GM12873 (cell line): Measurements from ENCODE around the gene SBF1.

Source experiments
- TF ChIP-seq, protein P1 (sequence below): IDR thresholded peaks from 2 replicates; pipeline ENCODE4 v1.5.1; 2012; ENCODE audit warnings: low read depth, mild to moderate bottlenecking, moderate library complexity, low read length, control low read depth; ENCODE audit not compliant: insufficient read depth; ENCODE audit errors: missing control alignments

SBF1 gene

DNA sequence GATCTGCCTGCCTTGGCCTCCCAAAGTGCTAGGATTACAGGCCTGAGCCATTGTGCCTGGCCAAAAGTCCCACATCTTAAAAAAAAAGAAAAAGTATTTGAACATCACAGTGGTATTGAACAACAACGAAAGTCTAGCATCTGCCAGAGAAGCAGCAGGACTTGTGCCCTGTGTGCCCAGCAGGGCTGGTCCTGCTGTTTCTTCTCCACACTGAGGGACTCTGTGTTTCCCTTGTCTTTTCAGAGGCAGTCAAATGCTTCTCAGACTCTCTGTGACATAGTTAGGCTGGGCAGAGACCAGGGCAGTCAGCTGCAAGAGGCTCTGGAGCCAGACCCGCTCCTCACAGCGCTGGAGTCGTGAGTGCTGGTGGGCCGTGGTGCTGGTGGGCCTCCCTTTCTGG, 56.2 kb downstream of the SBF1 start:
- TF ChIP-seq, protein P1, sequence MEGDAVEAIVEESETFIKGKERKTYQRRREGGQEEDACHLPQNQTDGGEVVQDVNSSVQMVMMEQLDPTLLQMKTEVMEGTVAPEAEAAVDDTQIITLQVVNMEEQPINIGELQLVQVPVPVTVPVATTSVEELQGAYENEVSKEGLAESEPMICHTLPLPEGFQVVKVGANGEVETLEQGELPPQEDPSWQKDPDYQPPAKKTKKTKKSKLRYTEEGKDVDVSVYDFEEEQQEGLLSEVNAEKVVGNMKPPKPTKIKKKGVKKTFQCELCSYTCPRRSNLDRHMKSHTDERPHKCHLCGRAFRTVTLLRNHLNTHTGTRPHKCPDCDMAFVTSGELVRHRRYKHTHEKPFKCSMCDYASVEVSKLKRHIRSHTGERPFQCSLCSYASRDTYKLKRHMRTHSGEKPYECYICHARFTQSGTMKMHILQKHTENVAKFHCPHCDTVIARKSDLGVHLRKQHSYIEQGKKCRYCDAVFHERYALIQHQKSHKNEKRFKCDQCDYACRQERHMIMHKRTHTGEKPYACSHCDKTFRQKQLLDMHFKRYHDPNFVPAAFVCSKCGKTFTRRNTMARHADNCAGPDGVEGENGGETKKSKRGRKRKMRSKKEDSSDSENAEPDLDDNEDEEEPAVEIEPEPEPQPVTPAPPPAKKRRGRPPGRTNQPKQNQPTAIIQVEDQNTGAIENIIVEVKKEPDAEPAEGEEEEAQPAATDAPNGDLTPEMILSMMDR, result no peak

- TF ChIP-seq, protein P1, result no peak
Measured at GRCh38 chr22:50417411-50418210, 57.2 kb downstream of the SBF1 start.

DNA sequence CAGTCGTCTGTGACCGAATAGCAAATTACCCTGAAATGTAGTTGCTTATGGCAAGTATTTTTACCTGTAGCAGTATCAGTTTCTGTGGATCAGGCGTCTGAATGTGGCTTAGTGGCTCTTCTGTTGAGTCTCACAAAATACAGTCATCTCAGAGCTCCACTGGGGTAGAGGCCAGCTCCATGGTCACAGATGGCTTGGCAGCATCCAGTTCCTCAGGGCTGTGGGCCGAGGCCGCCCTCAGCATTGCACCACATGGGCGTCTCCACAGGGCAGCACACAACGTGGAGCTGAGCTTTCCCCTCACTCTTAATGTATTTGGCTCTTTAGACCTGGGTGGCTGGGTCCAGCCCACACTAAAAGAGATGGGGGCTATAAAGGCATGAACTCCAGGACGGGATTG, 57.8 kb downstream of the SBF1 start:
- TF ChIP-seq, protein P1, result no peak

GRCh38 chr22:50415426-50415825, 59.4 kb downstream of the SBF1 start:
- TF ChIP-seq, protein P1, result no peak

DNA sequence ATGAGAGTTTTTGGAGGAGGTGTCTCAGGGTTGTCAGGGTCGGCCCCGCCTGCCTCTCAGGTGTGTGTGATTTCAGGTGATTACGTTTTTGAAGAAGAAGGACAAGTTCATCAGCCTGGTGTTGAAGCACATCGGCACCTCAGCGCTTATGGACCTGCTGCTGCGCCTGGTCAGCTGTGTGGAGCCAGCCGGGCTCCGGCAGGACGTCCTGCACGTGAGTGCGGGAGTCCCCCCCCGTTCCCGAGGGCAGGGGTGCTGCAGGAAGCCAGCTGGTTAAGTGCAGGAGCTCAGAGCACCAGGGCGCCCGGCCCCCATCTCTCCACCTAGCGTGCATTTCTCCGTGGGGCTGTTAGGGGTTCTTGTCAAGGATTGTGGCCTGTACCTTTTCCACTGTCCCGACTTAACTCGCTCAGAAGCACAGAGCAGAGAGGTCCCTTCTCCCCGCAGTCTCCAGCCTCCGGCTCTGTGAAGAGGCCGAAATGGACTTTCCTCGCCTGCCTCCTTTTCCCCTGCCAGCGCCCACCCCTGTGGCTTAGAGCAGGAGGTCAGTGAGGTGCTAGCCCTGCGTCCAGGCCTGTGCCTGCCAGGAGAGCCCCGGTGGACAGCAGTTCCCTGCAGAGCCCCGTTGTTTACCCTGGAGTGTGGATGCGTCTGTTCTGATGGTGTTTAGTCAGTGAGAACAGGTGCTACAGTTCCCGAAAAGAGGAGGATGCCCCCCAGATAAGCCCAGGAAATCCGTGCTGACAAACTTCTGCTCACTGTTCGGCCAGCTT, 60.2 kb downstream of the SBF1 start:
- TF ChIP-seq, protein P1, result no peak

DNA sequence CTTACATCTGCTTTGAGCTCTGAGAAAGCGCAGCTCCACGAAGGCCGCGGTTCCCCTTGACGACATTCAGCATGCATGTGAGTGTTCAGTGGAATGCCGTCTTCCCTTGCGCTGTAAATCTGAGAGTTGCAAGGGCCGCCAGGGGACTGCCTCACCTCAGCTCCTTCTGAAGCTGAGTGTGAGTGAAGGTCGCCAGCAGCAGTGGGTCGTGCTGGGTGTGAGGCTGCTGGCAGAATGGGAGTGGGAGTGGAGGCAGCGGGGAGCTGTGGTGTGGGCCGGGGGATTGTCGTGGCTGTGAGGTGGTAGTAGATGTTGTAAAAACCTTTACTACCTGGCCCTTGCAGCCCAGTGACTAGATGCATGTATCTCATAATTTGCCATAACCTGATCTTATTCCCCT, 66.5 kb downstream of the SBF1 start:
- TF ChIP-seq, protein P1, result no peak

DNA sequence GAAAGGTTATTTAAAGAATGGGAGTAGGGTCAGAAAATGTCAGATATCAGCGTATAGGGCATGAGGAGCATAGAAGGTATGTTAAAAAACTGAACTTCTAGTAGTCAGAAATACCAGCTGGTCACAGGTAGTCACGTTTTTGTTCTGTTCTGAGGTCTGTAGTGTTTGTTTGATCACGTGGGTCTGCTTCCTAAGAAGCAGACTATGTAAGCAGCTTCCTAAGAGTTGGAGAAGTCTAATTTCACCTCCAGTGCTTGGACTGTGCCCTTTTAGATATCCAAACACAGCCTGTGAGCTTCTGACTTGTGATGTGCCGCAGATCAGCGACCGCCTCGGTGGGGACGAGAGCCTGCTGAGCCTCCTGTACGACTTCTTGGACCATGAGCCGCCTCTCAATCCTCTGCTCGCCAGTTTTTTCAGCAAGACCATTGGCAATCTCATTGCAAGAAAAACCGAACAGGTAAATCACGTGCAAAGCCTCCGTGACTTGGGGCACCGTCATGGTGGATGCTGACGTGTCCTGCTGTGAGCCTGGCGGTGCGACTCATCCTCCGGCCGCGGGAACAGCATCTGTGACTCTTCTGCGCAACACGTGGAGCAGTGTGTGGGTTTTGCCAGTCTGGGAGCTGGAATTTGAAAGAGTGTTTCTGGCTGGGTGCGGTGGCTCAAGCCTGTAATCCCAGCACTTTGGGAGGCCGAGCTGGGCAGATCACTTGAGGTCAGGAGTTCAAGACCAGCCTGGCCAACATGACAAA, 68.2 kb downstream of the SBF1 start:
- TF ChIP-seq, protein P1, result no peak
